ENCODE data around the gene SRRM2.

Gene SRRM2

GRCh38 chr16:2804728-2805127 lies 52.3 kb downstream of the SRRM2 start:
- DNase-seq, result no peak

GRCh38 chr16:2806286-2806685 lies 53.8 kb downstream of the SRRM2 start:
- no peak for DNase-seq

GRCh38 chr16:2808181-2808580 lies 55.7 kb downstream of the SRRM2 start:
- DNase-seq, result no peak

GRCh38 chr16:2809149-2809760 lies 56.8 kb downstream of the SRRM2 start:
- DNase-seq, result no peak

GRCh38 chr16:2810651-2811050 lies 58.2 kb downstream of the SRRM2 start:
- DNase-seq, result no peak

GRCh38 chr16:2811703-2812471 lies 59.4 kb downstream of the SRRM2 start:
- DNase-seq, result no peak

- no peak for DNase-seq
Measured at GRCh38 chr16:2813771-2814221, 61.4 kb downstream of the SRRM2 start.

- DNase-seq, result no peak
Measured at GRCh38 chr16:2814551-2815298, 62.3 kb downstream of the SRRM2 start.

- no peak for DNase-seq
Measured at GRCh38 chr16:2815299-2815771, 62.9 kb downstream of the SRRM2 start.

- DNase-seq, result no peak
Measured at GRCh38 chr16:2816751-2817339, 64.4 kb downstream of the SRRM2 start, which contains the start of gene PRSS21. Gene PRSS21 (plus strand): TSS chr16:2817237. CDS start chr16:2817269, 32 bp downstream.

- DNase-seq, result no peak
Measured at GRCh38 chr16:2817340-2818271, 65.2 kb downstream of the SRRM2 start.

GRCh38 chr16:2818272-2818876 lies 65.9 kb downstream of the SRRM2 start:
- no peak for DNase-seq

- no peak for DNase-seq
Measured at GRCh38 chr16:2819179-2819938, 66.9 kb downstream of the SRRM2 start.

GRCh38 chr16:2819939-2820835 lies 67.7 kb downstream of the SRRM2 start:
- DNase-seq, result no peak

All from NCI-H2107 (cell line).